Coronary artery (tissue), 2 donors: ENCODE data around the gene ADPGK.

Experiments used
- DNase-seq: peaks from one replicate; pipeline ENCODE4 v3.0.0-alpha.2; 2017; ENCODE audit warnings: low spot score
- H3K27ac ChIP-seq, 2 donors: fragments of 200-600 bp; sonication (generic); one replicate each; pipeline ENCODE4 v1.5.1; 2016 to 2019
- H3K4me3 ChIP-seq: fragments of 200-600 bp; sonication (generic); 2 replicates; pipeline ENCODE4 v1.5.1; 2016; ENCODE audit warnings: mild to moderate bottlenecking, moderate library complexity
- CTCF ChIP-seq: fragments of 200-600 bp; sonication (generic); IDR thresholded peaks from one replicate; pipeline ENCODE4 v1.5.1; 2019; ENCODE audit warnings: antibody characterized with exemption

Gene ADPGK

GRCh38 chr15:72783004-72783639, 436 bp downstream of the ADPGK start:
- H3K4me3 ChIP-seq: peak overlapping the region; percentile 97
- TF ChIP-seq CTCF: no peak
- peak overlapping the region; percentile 88 to 93 for H3K27ac ChIP-seq
- no peak for DNase-seq

- TF ChIP-seq CTCF: no peak
- peak overlapping the region; percentile 88 to 93 for H3K27ac ChIP-seq
- peak overlapping the region; percentile 97 for H3K4me3 ChIP-seq
- no peak for DNase-seq
Observed at GRCh38 chr15:72782274-72783003, 1.1 kb downstream of the ADPGK start.

GRCh38 chr15:72781631-72782030, 1.9 kb downstream of the ADPGK start:
- Histone ChIP-seq H3K4me3 (peak overlapping the region; percentile 40), H3K27ac (no peak overlapping the region)
- no peak for TF ChIP-seq CTCF
- DNase-seq: no peak

GRCh38 chr15:72778796-72779195, 4.8 kb downstream of the ADPGK start:
- Histone ChIP-seq H3K27ac (no peak overlapping the region), H3K4me3 (no peak overlapping the region)
- no peak for DNase-seq
- TF ChIP-seq CTCF: no peak

GRCh38 chr15:72774696-72775383, 8.7 kb downstream of the ADPGK start:
- no peak overlapping the region for H3K4me3 ChIP-seq
- DNase-seq: no peak
- no peak for TF ChIP-seq CTCF
- H3K27ac ChIP-seq: no peak overlapping the region

GRCh38 chr15:72771329-72771725, 12.2 kb downstream of the ADPGK start:
- no peak for TF ChIP-seq CTCF
- Histone ChIP-seq H3K4me3 (no peak overlapping the region), H3K27ac (no peak overlapping the region)
- no peak for DNase-seq
